Gastroesophageal sphincter (tissue), 4 donors: ENCODE measurements around the gene PIGK. TPM values are rescaled to one million over a fixed set of nuclear protein-coding genes. Genes with fewer than 3 reads are reported as not detected.
"Not testable (repeated sequence)": the region's sequence is repeated elsewhere in the genome, so short reads cannot be mapped to it uniquely, and the experiment has no call there.

Experiments used
- ATAC-seq: fragments of 150-250 bp; one replicate; pipeline ENCODE4 v1.9.1; 2016; ENCODE audit warnings: mild to moderate bottlenecking, moderate library complexity
- H3K27ac ChIP-seq, 4 donors: fragments of 200-600 bp; sonication (generic) in 3 of 4; 1 replicate in 3 of 4; 2 replicates in 1 of 4; pipeline ENCODE4 v1.5.1; 2016 to 2019
- H3K27me3 ChIP-seq: fragments of 200-600 bp; sonication (generic); one replicate; pipeline ENCODE4 v1.5.1; 2019
- H3K36me3 ChIP-seq, 2 donors: fragments of 200-600 bp; sonication (generic); one replicate each; pipeline ENCODE4 v1.5.1; 2019; ENCODE audit warnings: control low read depth in 1 of 2
- H3K4me1 ChIP-seq, 3 donors: fragments of 200-600 bp; sonication (generic); 1 replicate in 2 of 3; 2 replicates in 1 of 3; pipeline ENCODE4 v1.5.1; 2016 to 2019; ENCODE audit warnings: control low read depth in 2 of 3
- H3K4me3 ChIP-seq, 2 donors: fragments of 200-600 bp; sonication (generic); one replicate each; pipeline ENCODE4 v1.5.1; 2019; ENCODE audit warnings: mild to moderate bottlenecking in 1 of 2, moderate library complexity in 1 of 2
- H3K9me3 ChIP-seq, 3 donors: fragments of 200-600 bp; sonication (generic); one replicate each; pipeline ENCODE4 v1.5.1; 2017 to 2019; ENCODE audit warnings: control low read depth in 2 of 3
- CTCF ChIP-seq, 4 experiments: fragments of 200-600 bp in 2 of 4; fragments of 450-650 bp in 2 of 4; sonication (generic) in 1 of 4; IDR thresholded peaks; one replicate each; pipeline ENCODE4 v1.5.1; 2017 to 2019; ENCODE audit warnings: antibody characterized with exemption in 4 of 4, mild to moderate bottlenecking in 2 of 4, moderate library complexity in 2 of 4
- EP300 ChIP-seq: sonication (generic); formaldehyde crosslinking; IDR thresholded peaks from one replicate; pipeline ENCODE4 v1.6.1; 2017; ENCODE audit warnings: antibody characterized with exemption, mild to moderate bottlenecking
- POLR2A ChIP-seq, 2 donors: fragments of 450-650 bp; IDR thresholded peaks; one replicate each; pipeline ENCODE4 v1.6.1; 2017; ENCODE audit warnings: antibody characterized with exemption in 2 of 2, mild to moderate bottlenecking in 2 of 2, moderate library complexity in 1 of 2
- POLR2AphosphoS5 ChIP-seq: sonication (generic); formaldehyde crosslinking; IDR thresholded peaks from one replicate; pipeline ENCODE4 v1.6.1; 2017; ENCODE audit warnings: antibody characterized with exemption
- WGBS, 2 donors: methylation state at CpG; one replicate each; pipeline ENCODE4 v1.1.5; 2018; ENCODE audit warnings: low coverage in 1 of 2; 5-methylcytosine and 5-hydroxymethylcytosine counted together
- total RNA-seq, 4 donors: library from RNA; depleted of rRNA; stranded (reverse); fragments of >200 nt; gene quantifications; one replicate each; pipeline ENCODE4 v1.1.0, GENCODE V29; 2016

PIGK gene
- total RNA-seq, 4 donors from 2014 or later = 17.2 to 26.9 (median 22.4) TPM

DNA sequence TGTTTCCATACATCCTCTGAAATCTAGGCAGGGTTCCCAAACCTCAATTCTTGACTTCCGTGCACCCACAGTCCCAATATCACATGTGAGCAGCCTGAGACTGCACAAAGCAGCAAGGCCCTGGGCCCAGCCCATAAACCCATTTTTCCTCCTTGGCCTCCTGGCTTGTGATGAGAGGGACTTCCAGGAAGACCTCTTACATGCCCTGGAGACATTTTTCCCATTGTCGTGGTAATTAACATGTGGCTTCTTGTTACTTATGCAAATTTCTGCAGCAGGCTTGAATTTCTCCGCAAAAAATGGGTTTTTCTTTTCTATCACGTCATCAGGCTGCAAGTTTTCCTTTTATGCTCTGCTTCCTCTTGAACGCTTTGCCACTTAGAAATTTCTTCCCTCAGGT lies 3.3 kb upstream of the PIGK start:
- no peak for ATAC-seq
- H3K36me3 ChIP-seq = peaks cover 0 to 9% of the 10 kb centered on the region in 2 donors
- no peaks in the 10 kb centered on the region for H3K9me3 ChIP-seq
- 81 to 91% methylated on average over 4 to 5 of the region's 5 CpGs for WGBS, 2 donors
- H3K4me1 ChIP-seq = peaks cover 0 to 24% (median 3%) of the 10 kb centered on the region in 3 donors
- H3K27ac ChIP-seq = no peak overlapping the region
- TF ChIP-seq POLR2A (IDR thresholded peaks at IDR 0.05) (no peak), EP300 (no peak), CTCF (IDR thresholded peaks at IDR 0.05) (no peak), POLR2AphosphoS5 (no peak)
- no peak overlapping the region for H3K4me3 ChIP-seq
- H3K27me3 ChIP-seq = no peaks in the 10 kb centered on the region

DNA sequence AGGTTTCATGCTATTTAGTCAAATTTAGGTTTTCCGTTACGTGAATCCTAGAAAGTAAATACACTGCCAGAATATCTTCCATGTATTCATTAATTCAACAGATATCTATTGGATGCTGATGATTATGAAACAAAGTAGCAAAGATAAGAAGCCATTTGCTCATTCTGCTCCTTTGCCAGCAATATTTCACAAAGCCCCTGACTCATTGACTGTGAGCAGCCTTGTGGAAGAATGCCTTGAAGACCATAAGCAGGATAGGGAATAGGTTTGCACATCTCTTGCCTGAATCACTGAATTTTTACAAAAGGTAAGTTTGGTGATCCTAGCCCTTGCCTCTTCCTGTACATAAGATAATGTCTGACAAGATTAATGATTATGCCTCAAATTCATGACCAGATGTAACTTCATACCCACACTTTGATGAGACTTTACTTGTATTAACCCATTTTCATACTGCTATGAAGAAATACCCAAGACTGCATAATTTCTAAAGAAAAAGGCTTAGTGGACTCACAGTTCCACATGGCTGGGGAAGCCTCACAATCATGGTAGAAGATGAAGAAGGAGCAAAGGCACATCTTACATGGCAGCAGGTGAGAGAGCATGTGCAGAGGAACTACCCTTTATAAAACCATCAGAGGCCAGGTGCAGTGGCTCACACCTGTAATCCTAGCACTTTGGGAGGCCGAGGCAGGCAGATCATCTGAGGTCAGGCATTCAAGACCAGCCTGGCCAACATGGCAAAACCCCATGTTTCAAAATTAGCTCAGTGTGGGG lies 1.6 kb upstream of the PIGK start:
- Histone ChIP-seq H3K4me1 (peaks cover 0 to 24% (median 3%) of the 10 kb centered on the region in 3 donors), H3K4me3 (no peak overlapping the region), H3K27me3 (no peaks in the 10 kb centered on the region), H3K9me3 (no peaks in the 10 kb centered on the region), H3K36me3 (peaks cover 0 to 9% of the 10 kb centered on the region in 2 donors), H3K27ac (no peak overlapping the region)
- WGBS, 2 donors = 46 to 50% methylated on average over 2 of the region's 3 CpGs
- no peak for TF ChIP-seq EP300
- TF ChIP-seq POLR2AphosphoS5 = no peak
- no peak for TF ChIP-seq POLR2A (IDR thresholded peaks at IDR 0.05)
- TF ChIP-seq CTCF (IDR thresholded peaks at IDR 0.05) = no peak
- ATAC-seq = no peak

DNA sequence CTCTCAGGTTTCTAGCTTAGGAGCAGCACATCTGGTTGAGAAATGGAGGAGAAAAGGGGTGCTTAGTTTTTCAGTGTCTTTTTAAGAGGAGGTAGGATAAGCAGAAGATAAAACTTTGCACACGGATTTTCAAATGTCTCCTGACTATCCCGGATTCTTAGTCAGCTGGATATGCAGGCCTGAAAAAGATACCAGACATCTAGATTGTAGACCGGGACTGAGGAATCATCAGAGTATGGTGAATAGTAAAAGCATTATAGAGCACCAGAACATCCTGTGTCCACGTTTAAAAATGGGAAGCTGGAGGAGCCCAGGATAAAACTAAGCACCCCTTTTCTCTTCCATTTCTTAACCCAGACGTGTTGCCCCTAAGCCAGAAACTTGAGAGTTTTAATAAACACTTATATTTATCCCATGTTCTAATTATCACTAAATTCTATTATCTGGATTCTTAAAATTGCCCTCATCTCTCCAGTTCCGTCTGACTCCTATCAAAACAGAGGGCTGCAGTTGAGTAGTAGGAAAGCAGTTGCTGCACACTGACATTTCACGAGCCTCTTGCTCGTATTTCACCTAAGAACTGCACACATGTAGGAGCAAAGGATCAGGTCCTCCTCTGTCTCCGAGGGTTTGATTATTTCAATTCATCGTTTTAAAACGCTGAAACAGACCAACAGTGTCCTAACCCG lies 609 bp downstream of the PIGK start:
- 3 to 4% methylated on average over 10 to 11 of the region's 12 CpGs for WGBS, 2 donors
- peaks cover 0 to 9% of the 10 kb centered on the region in 2 donors for H3K36me3 ChIP-seq
- TF ChIP-seq EP300 = no peak
- no peak for TF ChIP-seq POLR2AphosphoS5
- no peak for TF ChIP-seq POLR2A (IDR thresholded peaks at IDR 0.05)
- no peak for TF ChIP-seq CTCF (IDR thresholded peaks at IDR 0.05)
- H3K4me1 ChIP-seq = peaks cover 0 to 24% (median 3%) of the 10 kb centered on the region in 3 donors
- peak; percentile 55 for ATAC-seq
- H3K4me3 ChIP-seq = peak overlapping the region; percentile 62 to 64
- no peaks in the 10 kb centered on the region for H3K27me3 ChIP-seq
- H3K9me3 ChIP-seq = no peaks in the 10 kb centered on the region
- H3K27ac ChIP-seq = peak overlapping the region; percentile 67 to 89 (median 84)

DNA sequence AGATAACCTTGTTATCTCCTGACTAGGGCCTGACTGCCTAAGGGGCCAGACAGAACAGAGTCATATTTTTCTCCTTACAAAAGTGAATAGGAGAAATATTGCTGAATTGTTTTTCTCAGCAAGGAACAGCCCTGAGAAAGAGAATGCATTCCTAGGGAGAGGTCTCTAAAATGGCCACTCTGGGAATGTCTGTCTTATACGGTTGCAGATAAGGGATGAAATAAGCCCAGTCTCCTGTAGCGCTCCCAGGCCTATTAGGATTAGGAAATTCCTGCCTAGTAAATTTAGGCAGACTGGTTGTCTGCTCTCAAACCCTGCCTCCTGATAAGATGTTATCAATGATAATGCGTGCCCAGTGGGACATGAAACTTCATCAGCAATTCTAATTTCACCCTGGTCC lies 15.2 kb downstream of the PIGK start:
- ATAC-seq, H3K4me1 ChIP-seq, H3K27ac ChIP-seq, H3K4me3 ChIP-seq, H3K9me3 ChIP-seq, H3K27me3 ChIP-seq: not testable (repeated sequence)
- H3K36me3 ChIP-seq = peaks cover 0 to 18% of the 10 kb centered on the region in 2 donors
- 96 to 100% methylated on average over 3 of the region's 3 CpGs for WGBS, 2 donors

- Histone ChIP-seq H3K9me3 (peaks cover 0 to 6% (median 3%) of the 10 kb centered on the region in 3 donors), H3K27ac (no peak overlapping the region), H3K27me3 (no peaks in the 10 kb centered on the region), H3K4me1 (no peaks in the 10 kb centered on the region), H3K36me3 (peaks cover 0 to 15% of the 10 kb centered on the region in 2 donors), H3K4me3 (no peak overlapping the region)
- TF ChIP-seq POLR2AphosphoS5 = no peak
- TF ChIP-seq CTCF (IDR thresholded peaks at IDR 0.05) = no peak
- no peak for TF ChIP-seq POLR2A (IDR thresholded peaks at IDR 0.05)
- ATAC-seq = no peak
- 85 to 95% methylated on average over 3 of the region's 3 CpGs for WGBS, 2 donors
Measured at GRCh38 chr1:77202751-77203150, 16.5 kb downstream of the PIGK start.
